ENCODE data around the gene SMPD4. TPM values are rescaled to one million over a fixed set of nuclear protein-coding genes. Genes with fewer than 3 reads are reported as not detected.
A peak's percentile ranks its signal among the peaks of the same experiment; 100 is the strongest.

Gene SMPD4, protein sequence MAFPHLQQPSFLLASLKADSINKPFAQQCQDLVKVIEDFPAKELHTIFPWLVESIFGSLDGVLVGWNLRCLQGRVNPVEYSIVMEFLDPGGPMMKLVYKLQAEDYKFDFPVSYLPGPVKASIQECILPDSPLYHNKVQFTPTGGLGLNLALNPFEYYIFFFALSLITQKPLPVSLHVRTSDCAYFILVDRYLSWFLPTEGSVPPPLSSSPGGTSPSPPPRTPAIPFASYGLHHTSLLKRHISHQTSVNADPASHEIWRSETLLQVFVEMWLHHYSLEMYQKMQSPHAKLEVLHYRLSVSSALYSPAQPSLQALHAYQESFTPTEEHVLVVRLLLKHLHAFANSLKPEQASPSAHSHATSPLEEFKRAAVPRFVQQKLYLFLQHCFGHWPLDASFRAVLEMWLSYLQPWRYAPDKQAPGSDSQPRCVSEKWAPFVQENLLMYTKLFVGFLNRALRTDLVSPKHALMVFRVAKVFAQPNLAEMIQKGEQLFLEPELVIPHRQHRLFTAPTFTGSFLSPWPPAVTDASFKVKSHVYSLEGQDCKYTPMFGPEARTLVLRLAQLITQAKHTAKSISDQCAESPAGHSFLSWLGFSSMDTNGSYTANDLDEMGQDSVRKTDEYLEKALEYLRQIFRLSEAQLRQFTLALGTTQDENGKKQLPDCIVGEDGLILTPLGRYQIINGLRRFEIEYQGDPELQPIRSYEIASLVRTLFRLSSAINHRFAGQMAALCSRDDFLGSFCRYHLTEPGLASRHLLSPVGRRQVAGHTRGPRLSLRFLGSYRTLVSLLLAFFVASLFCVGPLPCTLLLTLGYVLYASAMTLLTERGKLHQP
- 46.1 TPM for polyA plus RNA-seq (2012; ENCODE audit: insufficient read length, low read depth)

DNA sequence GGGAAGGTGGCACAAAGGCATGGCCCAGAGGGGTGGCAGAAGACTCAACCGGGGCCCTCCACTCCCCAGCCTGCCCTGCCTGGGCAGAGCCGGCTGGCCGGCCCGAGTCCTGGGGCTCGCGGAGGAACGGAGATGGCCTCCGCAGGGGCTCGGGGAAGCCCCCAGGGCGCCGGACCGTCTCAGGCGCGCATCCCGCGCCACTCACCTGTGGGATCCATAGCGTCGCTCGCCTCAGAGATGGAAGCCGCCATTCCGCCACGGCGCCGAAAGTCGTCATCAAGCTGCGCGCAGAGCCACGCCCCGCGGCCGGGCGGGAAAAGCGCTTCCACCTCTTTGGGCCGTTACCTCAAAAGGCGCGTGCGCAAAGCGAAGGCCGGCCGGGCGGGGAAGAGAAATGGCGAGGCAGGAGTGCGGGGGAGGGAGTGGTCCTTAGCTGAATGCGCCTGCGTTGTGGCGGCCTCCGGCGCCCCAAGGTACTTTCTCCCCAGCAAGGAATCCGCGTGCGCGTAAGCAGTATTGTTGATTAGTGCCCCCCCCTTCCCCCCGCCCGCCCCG lies at the start of gene SMPD4:
Gene SMPD4, minus strand, starts transcription at position 278 of the 555 bp plus-strand sequence. CDS start 5,010 bp downstream, outside the sequence.
- no peak for TF ChIP-seq FOXP2 (optimal IDR thresholded peaks at IDR 0.05; ENCODE audit: borderline replicate concordance, extremely low read depth, extremely low read length, insufficient read depth)
- peak; percentile 76 for TF ChIP-seq POLR2AphosphoS5 (IDR thresholded peaks at IDR 0.05; ENCODE audit: low read depth, low read length)
- TF ChIP-seq TAF1 (IDR thresholded peaks at IDR 0.05; ENCODE audit: borderline replicate concordance, insufficient read depth, low read length), result 0 out of 2 replicates have a peak, but pooled peaks have one; percentile 77
- TF ChIP-seq, protein P1, sequence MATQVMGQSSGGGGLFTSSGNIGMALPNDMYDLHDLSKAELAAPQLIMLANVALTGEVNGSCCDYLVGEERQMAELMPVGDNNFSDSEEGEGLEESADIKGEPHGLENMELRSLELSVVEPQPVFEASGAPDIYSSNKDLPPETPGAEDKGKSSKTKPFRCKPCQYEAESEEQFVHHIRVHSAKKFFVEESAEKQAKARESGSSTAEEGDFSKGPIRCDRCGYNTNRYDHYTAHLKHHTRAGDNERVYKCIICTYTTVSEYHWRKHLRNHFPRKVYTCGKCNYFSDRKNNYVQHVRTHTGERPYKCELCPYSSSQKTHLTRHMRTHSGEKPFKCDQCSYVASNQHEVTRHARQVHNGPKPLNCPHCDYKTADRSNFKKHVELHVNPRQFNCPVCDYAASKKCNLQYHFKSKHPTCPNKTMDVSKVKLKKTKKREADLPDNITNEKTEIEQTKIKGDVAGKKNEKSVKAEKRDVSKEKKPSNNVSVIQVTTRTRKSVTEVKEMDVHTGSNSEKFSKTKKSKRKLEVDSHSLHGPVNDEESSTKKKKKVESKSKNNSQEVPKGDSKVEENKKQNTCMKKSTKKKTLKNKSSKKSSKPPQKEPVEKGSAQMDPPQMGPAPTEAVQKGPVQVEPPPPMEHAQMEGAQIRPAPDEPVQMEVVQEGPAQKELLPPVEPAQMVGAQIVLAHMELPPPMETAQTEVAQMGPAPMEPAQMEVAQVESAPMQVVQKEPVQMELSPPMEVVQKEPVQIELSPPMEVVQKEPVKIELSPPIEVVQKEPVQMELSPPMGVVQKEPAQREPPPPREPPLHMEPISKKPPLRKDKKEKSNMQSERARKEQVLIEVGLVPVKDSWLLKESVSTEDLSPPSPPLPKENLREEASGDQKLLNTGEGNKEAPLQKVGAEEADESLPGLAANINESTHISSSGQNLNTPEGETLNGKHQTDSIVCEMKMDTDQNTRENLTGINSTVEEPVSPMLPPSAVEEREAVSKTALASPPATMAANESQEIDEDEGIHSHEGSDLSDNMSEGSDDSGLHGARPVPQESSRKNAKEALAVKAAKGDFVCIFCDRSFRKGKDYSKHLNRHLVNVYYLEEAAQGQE (IDR thresholded peaks at IDR 0.05; ENCODE audit: insufficient read depth in 1 of 2, low read depth in 2 of 2, low read length in 2 of 2), result no peak

DNA sequence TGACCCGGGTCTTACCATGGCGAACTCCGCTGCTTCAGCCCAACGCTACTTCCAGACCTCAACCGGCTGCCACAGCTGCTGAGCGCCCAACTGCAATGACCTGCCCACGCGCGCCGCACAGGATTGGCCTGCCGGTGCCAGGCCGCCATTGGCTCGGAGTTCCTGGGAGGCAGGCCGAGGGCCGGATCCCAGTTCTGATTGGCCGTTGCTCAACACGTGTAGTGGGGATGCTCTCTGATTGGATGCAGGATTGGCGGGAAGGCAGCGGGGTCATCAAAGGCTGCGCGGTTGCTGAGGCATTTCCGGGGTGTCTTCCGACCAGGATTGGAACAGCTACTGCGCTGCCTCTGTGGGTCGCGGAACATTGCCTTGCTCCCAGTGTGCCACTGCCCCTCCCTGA lies 16.9 kb upstream of the SMPD4 start, which contains the start of gene TUBA3E:
Gene TUBA3E, minus strand, starts transcription at position 97 of the 400 bp plus-strand sequence. Its CDS starts 79 bp downstream, at position 18.
- TF ChIP-seq POLR2AphosphoS5 (IDR thresholded peaks at IDR 0.05; ENCODE audit: low read depth, low read length) (no peak), SIN3A (IDR thresholded peaks at IDR 0.05; ENCODE audit: borderline replicate concordance, insufficient read depth, low read length) (no peak), TAF1 (IDR thresholded peaks at IDR 0.05; ENCODE audit: borderline replicate concordance, insufficient read depth, low read length) (no peak), FOXP2 (optimal IDR thresholded peaks at IDR 0.05; ENCODE audit: borderline replicate concordance, extremely low read depth, extremely low read length, insufficient read depth) (no peak)
- TF ChIP-seq, protein P1 (IDR thresholded peaks at IDR 0.05; ENCODE audit: insufficient read depth in 1 of 2, low read depth in 2 of 2, low read length in 2 of 2), result no peak

DNA sequence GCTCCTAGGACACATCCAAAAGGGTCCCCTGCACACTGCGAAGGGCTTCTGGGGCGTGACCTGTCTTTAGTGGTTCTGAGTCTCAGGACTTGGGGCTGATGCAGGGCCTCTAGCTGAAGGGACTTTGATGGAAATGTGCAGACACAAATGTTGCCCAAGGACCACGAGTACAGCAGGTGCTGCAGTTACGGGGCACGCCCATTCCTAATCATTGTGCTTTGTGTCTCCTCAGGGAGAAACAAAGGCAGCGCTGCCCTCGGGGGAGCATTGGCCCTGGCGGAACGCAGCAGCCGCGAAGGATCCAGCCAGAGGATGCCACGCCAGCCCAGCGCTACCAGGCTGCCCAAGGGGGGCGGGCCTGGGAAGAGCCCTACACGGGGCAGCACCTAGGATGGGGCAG lies 8.8 kb upstream of the SMPD4 start:
- TF ChIP-seq SIN3A (IDR thresholded peaks at IDR 0.05; ENCODE audit: borderline replicate concordance, insufficient read depth, low read length), result no peak

DNA sequence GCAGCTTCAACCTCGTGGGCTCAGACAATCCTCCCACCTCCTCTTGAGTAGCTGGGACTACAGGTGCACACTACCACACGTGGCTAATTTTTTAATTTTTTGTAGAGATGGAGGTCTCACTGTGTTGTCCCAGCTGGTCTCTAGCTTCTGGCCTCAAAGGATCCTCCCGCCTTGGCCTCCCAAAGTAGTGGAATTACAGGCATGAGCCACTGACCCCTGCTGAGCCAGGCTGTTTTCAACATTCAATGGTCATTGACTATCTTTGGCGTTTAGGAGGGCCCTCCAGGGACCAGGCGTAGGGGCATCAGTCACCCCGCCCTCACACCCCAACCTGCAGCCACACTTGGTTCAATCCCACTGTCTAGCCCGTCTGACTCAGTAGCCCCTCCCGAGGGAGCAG lies 5.9 kb upstream of the SMPD4 start:
- TF ChIP-seq SIN3A (IDR thresholded peaks at IDR 0.05; ENCODE audit: borderline replicate concordance, insufficient read depth, low read length), result no peak
- no peak for TF ChIP-seq FOXP2 (optimal IDR thresholded peaks at IDR 0.05; ENCODE audit: borderline replicate concordance, extremely low read depth, extremely low read length, insufficient read depth)
- TF ChIP-seq, protein P1 (IDR thresholded peaks at IDR 0.05; ENCODE audit: insufficient read depth in 1 of 2, low read depth in 2 of 2, low read length in 2 of 2), result no peak
- no peak for TF ChIP-seq POLR2AphosphoS5 (IDR thresholded peaks at IDR 0.05; ENCODE audit: low read depth, low read length)
- TF ChIP-seq TAF1 (IDR thresholded peaks at IDR 0.05; ENCODE audit: borderline replicate concordance, insufficient read depth, low read length), result no peak

DNA sequence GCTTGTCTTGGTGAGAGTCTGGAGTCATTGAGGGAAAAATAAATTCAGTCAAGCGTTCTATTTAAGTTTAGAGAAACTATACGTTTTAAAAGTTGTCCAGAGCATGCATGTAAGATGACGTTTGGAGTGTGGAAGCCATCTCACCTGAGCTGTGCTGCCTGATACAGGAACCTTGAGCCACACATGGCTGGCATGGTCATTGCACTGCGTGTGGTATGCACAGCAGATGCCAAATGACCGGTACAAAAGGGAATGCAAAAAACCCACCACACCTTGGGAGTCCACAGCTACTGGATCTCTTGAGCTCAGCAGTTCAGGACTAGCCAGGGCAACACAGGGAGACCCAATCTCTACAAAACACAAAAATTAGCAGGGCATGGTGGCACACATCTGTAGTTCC lies 5.0 kb upstream of the SMPD4 start:
- TF ChIP-seq SIN3A (IDR thresholded peaks at IDR 0.05; ENCODE audit: borderline replicate concordance, insufficient read depth, low read length), result no peak
- TF ChIP-seq, protein P1 (IDR thresholded peaks at IDR 0.05; ENCODE audit: insufficient read depth in 1 of 2, low read depth in 2 of 2, low read length in 2 of 2), result no peak
- TF ChIP-seq POLR2AphosphoS5 (IDR thresholded peaks at IDR 0.05; ENCODE audit: low read depth, low read length), result no peak
- no peak for TF ChIP-seq TAF1 (IDR thresholded peaks at IDR 0.05; ENCODE audit: borderline replicate concordance, insufficient read depth, low read length)
- TF ChIP-seq FOXP2 (optimal IDR thresholded peaks at IDR 0.05; ENCODE audit: borderline replicate concordance, extremely low read depth, extremely low read length, insufficient read depth), result no peak
